Astrocyte of the spinal cord (primary cell): Measurements from ENCODE around the gene NOSTRIN.
A peak's percentile ranks its signal among the peaks of the same experiment; 100 is the strongest.
"Not testable (repeated sequence)": the region's sequence is repeated elsewhere in the genome, so short reads cannot be mapped to it uniquely, and the experiment has no call there.

ENCODE experiments used
- DNase-seq: peaks from one replicate; pipeline ENCODE4 v3.0.0; 2011; ENCODE audit warnings: low read depth, low spot score
- H3K4me3 ChIP-seq: 2 replicates; pipeline ENCODE4 v1.5.1; 2011; ENCODE audit warnings: low read depth, mild to moderate bottlenecking, low read length, moderate library complexity
- CTCF ChIP-seq: IDR thresholded peaks from 2 replicates; pipeline ENCODE4 v1.5.1; 2012; ENCODE audit warnings: low read depth, mild to moderate bottlenecking, low read length, inconsistent platforms
- in situ Hi-C: cut with HindIII; loops from 2 replicates; pipeline ENCODE4 v1.10.0; 2017; ENCODE audit warnings: low sequenced_read_pairs

NOSTRIN gene

GRCh38 chr2:168767258-168767657 is 35.2 kb upstream of the NOSTRIN start:
- in situ Hi-C loops, result no loop called here
- no peak for TF ChIP-seq CTCF
- H3K4me3 ChIP-seq, result no peak overlapping the region
- DNase-seq, result no peak

GRCh38 chr2:168768357-168768756 is 34.1 kb upstream of the NOSTRIN start:
- in situ Hi-C loops, DNase-seq, H3K4me3 ChIP-seq: not testable (repeated sequence)

GRCh38 chr2:168770796-168771195 is 31.6 kb upstream of the NOSTRIN start:
- no peak overlapping the region for H3K4me3 ChIP-seq
- no peak for DNase-seq
- no peak for TF ChIP-seq CTCF
- in situ Hi-C loops, result no loop called here

GRCh38 chr2:168772704-168773103 is 29.7 kb upstream of the NOSTRIN start:
- no peak for DNase-seq
- no peak for TF ChIP-seq CTCF
- in situ Hi-C loops, result no loop called here

GRCh38 chr2:168773128-168773527 is 29.3 kb upstream of the NOSTRIN start:
- DNase-seq, result no peak
- H3K4me3 ChIP-seq, result no peak overlapping the region
- in situ Hi-C loops, result no loop called here
- no peak for TF ChIP-seq CTCF

More at GRCh38 chr2:168772704-168773103, 29.7 kb upstream of the NOSTRIN start:
- no peak overlapping the region for H3K4me3 ChIP-seq

GRCh38 chr2:168773719-168774521 is 28.5 kb upstream of the NOSTRIN start:
- H3K4me3 ChIP-seq, result no peak overlapping the region
- in situ Hi-C loops, result no loop called here
- peak; percentile 88 for TF ChIP-seq CTCF
- peak; percentile 73 for DNase-seq

- no peak overlapping the region for H3K4me3 ChIP-seq
- no peak for DNase-seq
- no peak for TF ChIP-seq CTCF
- in situ Hi-C loops, result no loop called here
These were observed 26.6 kb upstream of the NOSTRIN start for GRCh38 chr2:168775837-168776236.
